Measurements from ENCODE around the gene KIAA1217. TPM values are rescaled to one million over a fixed set of nuclear protein-coding genes. Genes with fewer than 3 reads are reported as not detected.

KIAA1217 gene
- total RNA-seq, 1 experiment from 2014 or later: 48.3 TPM

GRCh38 chr10:24457661-24458318 lies 248.9 kb downstream of the KIAA1217 start:
- no TSS peak for BruUV-seq (replicated peaks)
- DNase-seq (ENCODE audit: unreplicated experiment): peak; percentile 92
- H3K4me1 Mint-ChIP-seq (ENCODE audit: insufficient read depth, unreplicated experiment): peaks cover 28% of the 10 kb centered on the region
- intact Hi-C loops (cut with micrococcal nuclease): no loop called here
- CTCF ChIA-PET: interaction anchor here (0.9 to 1.9 kb wide), 6 partner anchors 22 to 209 kb away, joined by 3 to 5 read pairs (median 4); no protein-coding TSS in a partner anchor
- no peaks in the 10 kb centered on the region for H3K9me3 Mint-ChIP-seq (ENCODE audit: unreplicated experiment)
- H3K27me3 Mint-ChIP-seq (ENCODE audit: insufficient read depth, unreplicated experiment): no peaks in the 10 kb centered on the region
- H3K27ac Mint-ChIP-seq (ENCODE audit: low read depth, unreplicated experiment): peak overlapping the region; percentile 97
- peak overlapping the region; percentile 57 for H3K4me3 Mint-ChIP-seq (ENCODE audit: unreplicated experiment)
- no peak for TF ChIP-seq CTCF (IDR thresholded peaks at IDR 0.05; ENCODE audit: unreplicated experiment)
- peaks cover 36% of the 10 kb centered on the region for H3K36me3 Mint-ChIP-seq (ENCODE audit: insufficient read depth, unreplicated experiment)
- POLR2A ChIA-PET: interaction anchor here (0.7 to 8.8 kb wide), 16 partner anchors 8 to 202 kb away, joined by 3 to 78 read pairs (median 5); no protein-coding TSS in a partner anchor

GRCh38 chr10:24459836-24460235 lies 250.9 kb downstream of the KIAA1217 start:
- peaks cover 38% of the 10 kb centered on the region for H3K36me3 Mint-ChIP-seq (ENCODE audit: insufficient read depth, unreplicated experiment)
- BruUV-seq (replicated peaks): no TSS peak
- intact Hi-C loops (cut with micrococcal nuclease): no loop called here
- no peak overlapping the region for H3K4me3 Mint-ChIP-seq (ENCODE audit: unreplicated experiment)
- peaks cover 48% of the 10 kb centered on the region for H3K4me1 Mint-ChIP-seq (ENCODE audit: insufficient read depth, unreplicated experiment)
- DNase-seq (ENCODE audit: unreplicated experiment): no peak
- no peak overlapping the region for H3K27ac Mint-ChIP-seq (ENCODE audit: low read depth, unreplicated experiment)
- POLR2A ChIA-PET: interaction anchor here (2.0 to 8.8 kb wide), 2 partner anchors 24 to 44 kb away, joined by 5 to 60 read pairs; no protein-coding TSS in a partner anchor
- TF ChIP-seq CTCF (IDR thresholded peaks at IDR 0.05; ENCODE audit: unreplicated experiment): no peak
- CTCF ChIA-PET: interaction anchor here (0.7 to 2.8 kb wide), 2 partner anchors 59 to 143 kb away, joined by 3 to 10 read pairs; no protein-coding TSS in a partner anchor
- H3K9me3 Mint-ChIP-seq (ENCODE audit: unreplicated experiment): no peaks in the 10 kb centered on the region
- no peaks in the 10 kb centered on the region for H3K27me3 Mint-ChIP-seq (ENCODE audit: insufficient read depth, unreplicated experiment)

- Mint-ChIP-seq H3K36me3 (ENCODE audit: insufficient read depth, unreplicated experiment) (peaks cover 32% of the 10 kb centered on the region), H3K27me3 (ENCODE audit: insufficient read depth, unreplicated experiment) (no peaks in the 10 kb centered on the region), H3K9me3 (ENCODE audit: unreplicated experiment) (no peaks in the 10 kb centered on the region), H3K4me3 (ENCODE audit: unreplicated experiment) (peak overlapping the region; percentile 14), H3K27ac (ENCODE audit: low read depth, unreplicated experiment) (peak overlapping the region; percentile 90), H3K4me1 (ENCODE audit: insufficient read depth, unreplicated experiment) (peaks cover 54% of the 10 kb centered on the region)
- DNase-seq (ENCODE audit: unreplicated experiment): no peak
- TF ChIP-seq CTCF (IDR thresholded peaks at IDR 0.05; ENCODE audit: unreplicated experiment): no peak
- intact Hi-C loops (cut with micrococcal nuclease): no loop called here
- POLR2A ChIA-PET: interaction anchor here (0.9 to 7.6 kb wide), 3 partner anchors 46 to 85 kb away, joined by 3 to 90 read pairs (median 69); no protein-coding TSS in a partner anchor
- no TSS peak for BruUV-seq (replicated peaks)
- CTCF ChIA-PET: interaction anchor here (0.5 to 1.8 kb wide), 3 partner anchors 12 to 508 kb away, joined by 3 read pairs; no protein-coding TSS in a partner anchor
Observed at GRCh38 chr10:24462291-24462813, 253.4 kb downstream of the KIAA1217 start.

GRCh38 chr10:24462889-24463552 lies 254.1 kb downstream of the KIAA1217 start:
- DNase-seq (ENCODE audit: unreplicated experiment): peak; percentile 28
- CTCF ChIA-PET: interaction anchor here (1.3 to 1.9 kb wide), 3 partner anchors 13 to 41 kb away, joined by 3 to 5 read pairs (median 3); no protein-coding TSS in a partner anchor
- Mint-ChIP-seq H3K27me3 (ENCODE audit: insufficient read depth, unreplicated experiment) (no peaks in the 10 kb centered on the region), H3K4me1 (ENCODE audit: insufficient read depth, unreplicated experiment) (peaks cover 50% of the 10 kb centered on the region), H3K4me3 (ENCODE audit: unreplicated experiment) (peak overlapping the region; percentile 76), H3K27ac (ENCODE audit: low read depth, unreplicated experiment) (peak overlapping the region; percentile 90), H3K36me3 (ENCODE audit: insufficient read depth, unreplicated experiment) (peaks cover 28% of the 10 kb centered on the region), H3K9me3 (ENCODE audit: unreplicated experiment) (no peaks in the 10 kb centered on the region)
- POLR2A ChIA-PET: interaction anchor here (0.7 to 7.6 kb wide), 5 partner anchors 20 to 85 kb away, joined by 3 to 90 read pairs (median 27); no protein-coding TSS in a partner anchor
- BruUV-seq (replicated peaks): TSS peak; percentile 21
- TF ChIP-seq CTCF (IDR thresholded peaks at IDR 0.05; ENCODE audit: unreplicated experiment): peak; percentile 30
- intact Hi-C loops (cut with micrococcal nuclease): loop anchor here (1.0 kb wide), 1 partner anchor 40 kb away; no protein-coding TSS in a partner anchor
